NCI-H748 treated with DMSO at 0.1 percent for 48 hours (cell line): ENCODE data around the gene NME7.
"Not testable (repeated sequence)": the region's sequence is repeated elsewhere in the genome, so short reads cannot be mapped to it uniquely, and the experiment has no call there.

Experiments
- DNase-seq: peaks from one replicate; lab custom pipeline; 2025; lab: John Stamatoyannopoulos, UW

NME7 gene, protein sequence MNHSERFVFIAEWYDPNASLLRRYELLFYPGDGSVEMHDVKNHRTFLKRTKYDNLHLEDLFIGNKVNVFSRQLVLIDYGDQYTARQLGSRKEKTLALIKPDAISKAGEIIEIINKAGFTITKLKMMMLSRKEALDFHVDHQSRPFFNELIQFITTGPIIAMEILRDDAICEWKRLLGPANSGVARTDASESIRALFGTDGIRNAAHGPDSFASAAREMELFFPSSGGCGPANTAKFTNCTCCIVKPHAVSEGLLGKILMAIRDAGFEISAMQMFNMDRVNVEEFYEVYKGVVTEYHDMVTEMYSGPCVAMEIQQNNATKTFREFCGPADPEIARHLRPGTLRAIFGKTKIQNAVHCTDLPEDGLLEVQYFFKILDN

DNA sequence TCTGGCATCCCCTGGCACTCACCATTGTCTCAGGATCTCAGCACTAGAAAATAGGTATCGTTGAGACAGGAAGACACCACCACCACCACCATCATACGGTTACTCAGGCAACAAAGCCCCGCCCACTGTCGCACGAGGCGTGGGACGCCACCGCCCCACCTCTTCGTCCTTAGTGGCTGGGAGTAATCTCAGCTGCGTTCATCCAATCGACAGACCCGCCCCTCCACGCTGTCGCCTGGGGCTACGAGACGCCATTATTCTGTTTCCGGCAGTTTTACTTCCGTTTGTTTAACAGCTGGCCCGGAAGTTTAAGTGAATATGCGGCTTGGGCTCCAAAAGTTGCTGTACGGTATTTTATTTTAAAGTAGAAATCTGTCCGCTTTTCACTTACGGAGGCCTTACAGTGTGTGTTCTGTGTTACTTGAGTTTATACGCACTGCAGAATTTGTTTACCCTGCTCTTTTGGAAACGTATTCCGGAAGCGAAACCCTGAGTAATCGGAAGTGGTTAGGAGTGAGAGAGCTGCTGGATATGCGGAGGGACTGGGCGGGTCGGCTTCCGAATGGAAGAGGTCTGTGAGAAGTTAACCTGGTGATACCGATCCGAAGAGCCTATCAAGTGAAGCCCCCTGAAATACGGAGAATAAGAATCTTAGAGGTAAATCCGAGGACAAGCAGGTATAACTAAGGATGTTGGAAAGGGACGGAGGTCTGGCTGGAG, at the start of gene NME7, which contains the start of gene BLZF1:
TSS of gene NME7 (minus strand) at position 112 of the 720 bp plus-strand sequence. CDS start at position 25, 87 bp downstream.
TSS of gene BLZF1 (plus strand) at position 510 of the 720 bp plus-strand sequence. CDS start 1,328 bp downstream, outside the sequence.
- DNase-seq, result peak; percentile 87

DNA sequence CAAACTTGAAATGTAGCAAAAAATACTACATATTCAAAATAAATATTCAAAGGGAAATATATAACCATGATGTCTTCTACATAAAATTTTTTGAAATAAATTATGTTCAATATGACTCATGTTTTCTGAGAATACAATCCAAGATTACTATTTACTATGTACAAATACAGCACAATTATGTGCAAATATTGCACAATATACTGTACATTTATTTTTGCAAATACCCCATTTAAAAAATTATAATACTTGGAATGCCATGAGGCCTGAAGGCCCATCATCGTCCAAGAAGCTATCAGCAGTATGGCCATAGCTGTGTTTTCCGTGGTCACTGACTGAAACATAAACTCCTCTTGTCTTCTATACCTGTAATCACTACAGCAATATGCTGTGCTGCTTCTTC, 47.4 kb upstream of the NME7 start:
- DNase-seq, result no peak

DNA sequence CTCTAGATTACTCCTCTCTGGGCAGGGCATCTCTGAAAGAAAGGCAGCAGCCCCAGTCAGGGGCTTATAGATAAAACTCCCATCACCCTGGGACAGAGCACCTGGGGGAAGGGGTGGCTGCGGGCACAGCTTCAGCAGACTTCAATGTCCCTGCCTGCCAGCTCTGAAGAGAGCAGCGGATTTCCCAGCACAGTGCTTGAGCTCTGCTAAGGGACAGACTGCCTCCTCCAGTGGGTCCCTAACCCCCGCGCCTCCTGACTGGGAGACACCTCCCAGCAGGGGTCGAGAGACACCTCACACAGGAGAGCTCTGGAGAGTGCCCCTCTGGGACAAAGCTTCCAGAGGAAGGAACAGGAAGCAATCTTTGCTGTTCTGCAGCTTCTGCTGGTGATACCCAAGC, 40.7 kb upstream of the NME7 start:
- DNase-seq, result not testable (repeated sequence)

DNA sequence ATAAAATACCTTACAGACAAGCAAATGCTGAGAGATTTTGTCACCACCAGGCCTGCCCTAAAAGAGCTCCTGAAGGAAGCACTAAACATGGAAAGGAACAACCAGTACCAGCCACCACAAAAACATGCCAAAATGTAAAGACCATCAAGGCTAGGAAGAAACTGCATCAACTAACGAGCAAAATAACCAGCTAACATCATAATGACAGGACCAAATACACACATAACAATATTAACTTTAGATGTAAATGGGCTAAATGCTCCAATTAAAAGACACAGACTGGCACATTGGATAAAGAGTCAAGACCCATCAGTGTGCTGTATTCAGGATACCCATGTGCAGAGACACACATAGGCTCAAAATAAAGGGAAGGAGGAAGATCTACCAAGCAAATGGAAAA, 35.0 kb upstream of the NME7 start:
- not testable (repeated sequence) for DNase-seq

DNA sequence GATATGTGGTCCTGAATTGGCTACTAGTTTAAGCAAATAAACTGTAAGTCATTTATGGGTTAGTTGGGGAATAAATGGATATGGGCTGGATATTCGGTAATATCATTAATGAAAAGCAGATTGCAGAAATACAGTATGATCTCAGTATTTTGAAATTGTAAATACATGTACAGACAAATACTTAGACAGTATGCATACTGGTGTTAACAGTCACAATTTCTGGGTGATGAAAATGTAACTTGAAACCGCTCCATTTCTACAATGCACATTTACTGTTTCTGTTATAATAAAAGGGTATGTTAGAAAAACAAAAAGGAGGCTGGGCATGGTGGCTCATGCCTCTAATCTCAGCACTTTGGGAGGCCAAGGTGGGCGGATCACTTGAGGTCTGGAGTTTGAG, 28.4 kb upstream of the NME7 start:
- no peak for DNase-seq

DNA sequence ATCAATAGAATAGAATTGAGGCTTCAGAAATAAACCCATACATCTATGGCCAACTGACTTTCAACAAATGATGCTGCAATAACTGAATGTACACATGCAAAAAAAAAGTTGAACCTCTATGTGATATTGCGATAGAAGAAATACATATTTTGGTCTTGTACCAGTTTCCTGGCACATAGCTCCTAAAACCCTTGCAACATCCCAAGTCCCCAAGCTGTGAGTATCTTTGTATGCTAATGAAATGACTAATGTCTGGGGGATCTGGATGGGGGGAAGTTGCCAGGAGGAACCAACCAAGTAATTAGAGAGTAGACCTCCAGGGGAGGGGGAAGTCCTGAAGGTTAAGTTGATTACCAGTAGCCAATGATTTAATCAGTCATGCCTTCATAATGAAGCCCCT, 24.8 kb upstream of the NME7 start:
- DNase-seq, result no peak

DNA sequence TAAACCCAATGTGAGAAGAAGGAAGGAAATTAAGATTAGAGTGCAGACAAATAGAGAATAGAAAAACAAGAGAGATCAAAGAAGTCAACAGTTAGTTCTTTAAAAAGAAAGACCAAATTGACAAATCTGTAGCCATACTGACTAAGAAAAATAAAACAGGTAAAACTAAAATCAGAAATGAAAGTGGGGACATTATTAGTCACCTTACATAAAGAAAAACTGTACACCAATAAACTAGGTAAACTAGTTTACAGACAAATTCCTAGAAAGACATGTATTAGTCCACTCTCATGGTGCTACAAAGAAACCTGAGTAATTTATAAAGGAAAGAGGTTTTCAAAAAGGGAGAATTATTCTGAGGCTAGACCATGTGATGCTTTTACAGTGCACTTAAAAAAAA, 22.7 kb upstream of the NME7 start:
- no peak for DNase-seq

DNA sequence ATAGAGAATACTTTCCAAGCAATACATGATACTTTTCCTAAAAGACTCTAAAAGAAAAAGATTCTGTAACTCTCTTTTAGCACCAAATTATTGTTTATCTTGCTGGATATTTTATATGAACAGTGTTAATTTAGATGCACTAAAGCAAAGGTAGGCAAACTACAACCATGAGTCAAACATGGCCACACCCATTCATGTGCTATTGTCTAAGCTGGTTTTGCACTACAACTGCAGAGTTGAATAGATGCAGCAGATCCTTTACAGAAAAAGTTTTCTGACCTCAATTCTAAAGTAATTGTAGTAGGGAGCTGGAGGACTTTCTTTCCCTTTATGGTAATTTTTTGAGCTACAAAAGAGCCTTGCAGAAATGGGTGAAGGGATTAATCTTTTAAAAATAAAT, 19.8 kb upstream of the NME7 start:
- no peak for DNase-seq

DNA sequence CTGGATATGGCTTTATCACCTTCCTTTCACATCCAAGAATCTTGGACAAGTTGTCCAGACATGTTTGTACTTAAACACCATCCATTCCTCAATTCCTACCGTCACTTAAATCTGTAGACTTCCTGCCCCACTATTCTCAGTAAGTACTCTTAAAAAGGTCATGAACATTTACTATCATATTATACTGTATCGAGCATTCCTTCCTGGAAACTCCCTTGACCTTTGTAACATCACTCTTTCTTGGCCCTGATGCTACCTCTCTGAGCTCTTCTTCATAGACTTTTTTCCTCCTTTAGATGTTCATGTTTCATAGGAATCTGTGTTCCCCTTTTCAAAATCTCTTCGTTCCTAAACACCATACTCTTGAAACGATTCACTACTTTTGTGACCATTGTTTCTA, 15.9 kb upstream of the NME7 start:
- no peak for DNase-seq

DNA sequence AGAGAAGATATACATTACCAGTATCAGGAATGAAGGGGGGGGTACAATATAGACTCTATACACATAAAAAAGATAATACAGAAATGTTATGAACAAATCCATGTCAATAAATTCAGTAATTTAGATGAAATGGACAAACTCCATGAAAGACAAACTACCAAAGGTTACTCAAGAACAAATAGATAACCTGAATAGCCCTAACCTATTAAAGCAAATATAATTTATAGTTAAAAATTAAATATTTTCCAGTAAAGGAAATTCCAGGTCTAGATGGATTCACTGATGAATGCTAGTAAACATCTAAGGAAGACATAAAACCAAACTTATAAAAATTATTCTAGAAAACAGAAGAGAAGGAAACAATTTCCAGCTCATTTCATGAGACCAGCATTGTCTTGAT, 13.6 kb upstream of the NME7 start:
- DNase-seq, result no peak

DNA sequence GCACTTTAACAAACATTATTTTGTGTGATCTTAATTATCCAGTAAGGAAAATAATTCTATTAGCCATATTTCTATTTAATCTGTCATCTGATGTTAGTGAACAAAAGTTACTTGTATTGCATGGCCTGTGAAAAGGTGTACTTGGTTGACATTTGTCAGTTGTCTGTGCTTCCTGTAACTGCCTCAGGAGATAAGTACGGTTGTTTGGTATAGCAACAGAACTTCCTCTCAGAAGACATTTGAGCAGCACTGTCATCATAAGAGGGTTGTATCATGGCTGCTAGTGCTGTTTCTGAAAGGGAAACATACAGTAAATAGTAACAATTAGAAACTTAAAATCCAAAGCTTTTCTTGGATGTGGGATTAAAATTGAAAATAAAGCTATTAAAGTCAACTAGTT, 3.8 kb upstream of the NME7 start:
- DNase-seq, result no peak

DNA sequence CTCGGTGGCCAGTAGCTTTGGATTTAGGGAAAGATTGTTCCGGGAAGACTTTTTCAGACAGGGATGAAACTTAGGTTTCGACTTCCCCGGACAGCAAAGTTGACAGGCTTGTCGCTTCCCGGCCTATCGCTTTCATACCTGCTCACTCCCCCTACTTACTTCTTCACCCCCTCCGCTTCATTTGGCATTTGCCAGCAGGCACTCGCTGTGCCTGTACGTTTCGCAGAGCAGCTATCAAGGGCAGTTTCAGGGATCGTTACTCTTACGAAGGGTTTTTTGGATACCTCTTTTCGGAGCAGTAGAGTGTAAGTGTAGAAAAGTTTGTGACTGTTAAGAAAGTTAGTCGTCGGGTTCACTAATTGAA, 791 bp upstream of the NME7 start:
- no peak for DNase-seq

DNA sequence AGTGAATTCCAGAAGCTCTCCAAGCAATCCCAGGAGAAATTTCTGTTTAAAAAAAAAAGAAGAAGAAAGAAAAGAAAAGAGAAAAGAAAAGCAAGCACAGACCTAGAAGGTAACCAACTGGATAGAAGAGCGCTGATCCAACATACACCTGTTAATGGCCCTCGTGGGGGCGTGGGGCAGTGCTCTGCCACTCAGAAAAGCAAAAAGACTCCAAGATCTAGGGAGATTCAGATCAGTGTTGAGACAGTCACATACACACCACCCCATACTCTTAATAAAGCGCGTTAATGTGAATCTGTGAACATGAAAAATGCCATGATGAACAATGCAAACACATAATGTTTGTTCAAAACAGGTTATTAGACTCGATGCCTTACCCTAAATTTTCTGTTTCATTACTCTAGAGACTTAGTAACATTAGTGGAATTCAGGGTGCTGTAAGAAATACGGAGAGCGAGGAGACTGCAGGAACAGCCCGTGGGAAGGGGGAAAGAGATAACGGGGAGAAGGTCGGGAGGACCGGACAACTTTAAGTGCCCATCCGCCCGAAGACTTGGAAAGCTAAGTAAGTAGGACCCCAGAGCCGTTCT, 406 bp downstream of the NME7 start:
- DNase-seq, result no peak

DNA sequence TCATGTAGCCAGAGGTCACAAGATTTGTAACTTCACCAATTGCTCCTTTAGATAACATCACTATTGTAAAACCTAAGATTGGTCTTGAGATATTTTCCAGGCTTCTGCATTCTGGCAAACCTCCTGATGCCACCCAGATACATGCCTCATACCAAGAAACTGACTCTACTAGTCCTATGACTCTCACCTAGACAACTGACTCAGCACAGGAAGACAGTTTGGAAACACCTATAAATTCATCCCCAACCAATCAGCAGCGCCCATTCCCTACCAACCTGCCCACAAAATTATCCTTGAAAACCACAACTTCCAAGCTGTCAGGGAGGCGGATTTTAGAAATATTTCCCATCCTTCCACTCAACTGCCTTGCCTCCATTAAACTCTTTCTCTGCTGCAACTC, 2.6 kb downstream of the NME7 start:
- DNase-seq, result no peak

DNA sequence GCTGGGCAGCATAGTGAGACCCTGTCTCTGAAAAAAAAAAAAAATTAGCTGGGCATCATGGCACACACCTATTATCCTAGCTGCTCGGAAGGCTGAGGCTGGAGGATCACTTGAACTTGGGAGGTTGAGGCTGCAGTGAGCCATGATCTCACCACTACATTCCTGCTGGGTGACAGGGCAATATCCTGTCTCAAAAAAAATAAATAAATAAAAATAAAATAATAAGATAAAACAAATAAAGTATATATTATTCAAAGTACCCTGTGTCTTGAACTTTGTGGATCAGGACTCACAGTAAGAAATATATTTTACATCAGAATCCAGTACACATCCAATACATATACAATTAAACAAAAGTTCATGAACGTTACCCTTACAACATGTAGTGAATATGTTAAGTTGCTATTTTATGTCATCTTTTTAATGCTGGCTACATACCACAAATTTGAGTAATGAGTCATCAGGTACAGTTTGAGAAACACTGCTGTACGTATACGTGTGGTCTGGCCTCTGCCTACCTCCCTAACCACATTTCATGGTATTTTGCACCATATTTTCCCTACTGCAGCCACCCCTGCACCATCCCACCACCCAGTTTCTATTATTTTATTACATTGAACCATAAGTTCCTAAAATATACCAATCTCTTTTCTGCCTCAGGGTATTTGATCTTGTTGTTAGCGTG, 4.4 kb downstream of the NME7 start:
- DNase-seq, result no peak

DNA sequence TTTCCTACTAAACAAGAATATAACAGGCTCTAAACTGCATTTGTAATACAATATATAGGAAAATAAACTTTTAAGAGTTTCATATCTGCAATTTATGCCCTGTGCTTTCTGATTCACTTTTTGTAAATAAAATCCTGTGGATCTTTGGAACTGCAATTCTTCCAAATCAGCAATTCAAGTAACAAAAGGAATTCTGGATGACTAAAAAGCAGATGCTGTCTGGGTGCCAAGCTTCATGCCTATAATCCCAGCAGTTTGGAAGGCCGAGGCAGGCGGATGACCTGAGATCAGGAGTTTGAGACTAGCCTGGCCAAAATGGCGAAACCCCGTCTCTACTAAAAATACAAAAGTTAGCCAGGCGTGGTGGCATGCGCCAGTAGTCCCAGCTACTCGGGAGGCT, 6.3 kb downstream of the NME7 start:
- no peak for DNase-seq

DNA sequence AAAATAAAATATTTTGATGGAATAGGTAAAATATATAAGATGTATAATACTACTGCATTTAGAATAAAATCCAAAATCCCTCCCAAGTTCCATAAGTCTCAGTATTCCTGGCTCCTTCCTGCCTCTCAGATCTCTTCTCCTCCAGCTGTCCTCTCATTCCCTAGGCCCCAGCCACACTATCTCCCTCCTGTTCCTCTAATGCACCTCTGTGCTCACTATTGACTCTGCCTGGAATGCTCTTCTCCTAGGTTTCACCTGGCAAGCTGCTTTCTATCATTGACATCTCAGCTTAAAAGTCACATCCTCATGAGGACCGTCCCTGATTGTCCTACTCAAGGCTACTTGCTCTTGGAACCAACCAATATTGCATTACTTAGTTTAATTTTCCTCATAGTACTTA, 7.2 kb downstream of the NME7 start:
- DNase-seq, result no peak

DNA sequence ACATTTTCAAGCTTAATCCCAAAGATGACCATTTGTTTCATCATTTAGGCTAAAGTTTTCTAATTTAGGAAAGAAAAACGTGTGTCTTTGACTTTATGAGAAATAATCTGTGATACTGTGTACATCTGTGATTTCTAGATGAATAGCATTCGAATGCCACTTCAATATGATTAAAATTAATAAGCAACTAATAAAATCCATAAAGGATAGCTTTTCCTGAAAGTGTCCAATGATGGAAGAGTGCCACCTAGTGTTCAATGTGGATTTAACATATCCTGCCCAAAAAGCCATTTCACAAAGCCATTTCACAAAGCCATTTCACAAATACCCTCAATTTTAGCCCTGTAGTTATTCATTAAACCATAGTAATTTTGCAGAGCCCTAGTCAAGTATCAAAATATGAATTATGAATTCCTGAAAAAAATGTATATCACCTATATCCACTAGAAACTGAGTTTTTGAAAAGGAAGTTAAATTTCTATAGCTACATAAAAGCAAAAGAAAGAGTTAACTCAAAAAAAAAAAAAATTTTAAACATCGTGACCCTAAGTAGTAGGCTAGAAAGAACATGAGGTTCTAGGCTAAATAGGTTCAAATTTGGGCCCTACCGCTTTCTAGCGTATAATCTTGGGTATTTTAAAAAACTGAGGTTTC, 19.1 kb downstream of the NME7 start:
- peak; percentile 8 for DNase-seq

DNA sequence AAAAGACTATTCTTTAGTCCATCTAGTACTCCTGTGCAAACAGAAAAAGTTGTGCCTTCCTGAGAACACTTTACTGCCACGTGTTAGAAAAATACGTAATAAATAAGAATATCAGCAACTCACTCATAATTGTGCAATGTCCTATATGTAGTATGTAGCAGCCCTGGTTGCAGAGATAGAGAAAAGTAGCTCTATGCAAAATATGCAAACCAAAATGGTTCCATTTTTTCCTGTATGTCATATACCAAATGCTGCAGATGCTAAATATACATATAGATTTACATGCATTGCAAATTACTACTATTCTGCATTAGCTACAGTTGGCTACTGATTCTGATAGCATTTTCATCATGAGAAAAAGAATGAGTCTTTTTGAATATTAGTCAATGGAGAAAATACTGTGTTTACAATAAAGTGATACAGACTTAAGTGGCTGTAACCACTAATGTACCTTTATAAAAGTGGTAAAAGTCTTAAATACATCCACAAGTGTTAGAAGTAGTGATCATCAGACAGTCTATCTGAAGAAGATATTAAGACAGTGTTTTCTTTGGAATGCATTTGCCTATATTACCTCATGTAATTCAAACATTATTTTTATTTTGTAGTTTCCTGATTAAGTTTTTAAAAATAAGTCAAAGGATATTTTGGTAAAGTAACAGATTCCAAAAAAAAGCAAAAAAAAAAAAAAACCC, 19.8 kb downstream of the NME7 start:
- DNase-seq, result no peak

DNA sequence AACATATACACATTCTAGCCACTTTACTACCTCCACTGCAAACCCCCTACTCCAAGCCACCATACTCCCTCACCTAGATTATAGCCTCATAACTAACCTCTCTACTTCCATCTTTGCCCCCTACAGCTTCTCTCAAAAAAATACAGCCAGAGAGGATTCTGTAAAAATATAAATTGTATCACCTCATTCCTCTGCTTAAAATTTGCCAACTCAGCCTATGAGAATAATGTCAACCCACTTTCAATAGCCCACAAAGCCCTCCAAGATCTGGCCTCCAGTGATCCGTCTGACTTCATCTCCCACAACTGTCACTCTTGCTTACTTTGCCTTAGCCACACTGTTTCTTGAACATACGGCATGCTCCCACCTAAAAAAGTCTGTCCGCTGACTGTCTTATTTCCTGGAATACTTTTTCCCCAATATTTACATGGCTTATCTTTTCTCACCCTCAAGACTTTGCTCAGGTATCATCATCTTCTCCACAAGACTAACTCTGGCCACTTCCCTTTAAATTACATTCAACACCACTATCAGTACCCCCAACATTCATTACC, 21.5 kb downstream of the NME7 start:
- DNase-seq, result no peak

DNA sequence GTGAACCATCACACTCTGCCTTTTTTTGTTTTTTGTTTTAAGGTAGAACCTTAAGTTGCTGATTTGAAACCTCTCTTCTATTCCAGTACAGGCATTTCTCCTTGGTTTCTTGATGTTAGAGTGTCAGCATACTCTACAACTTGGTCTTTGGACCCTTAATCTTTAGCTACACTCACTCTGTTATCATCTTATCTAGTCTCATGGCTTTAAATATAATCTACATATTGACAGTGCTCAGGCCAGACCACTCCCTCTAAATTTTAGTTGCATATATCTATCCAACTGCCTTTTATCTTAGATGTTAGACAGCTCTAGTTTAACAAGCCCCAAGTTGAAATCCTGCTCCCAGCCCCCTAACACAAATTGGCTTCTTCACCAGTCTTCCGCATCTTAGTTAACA, 22.1 kb downstream of the NME7 start:
- no peak for DNase-seq
